PC-9 (cell line): ENCODE results near the gene CCT6A. TPM values are rescaled to one million over a fixed set of nuclear protein-coding genes. Genes with fewer than 3 reads are reported as not detected.

Source experiments
- BruUV-seq: library from RNA; stranded (reverse); fragments of 400-500 nt; replicated peaks from 2 replicates; lab custom pipeline; 2021; lab: Mats Ljungman, UMichigan
- CTCF ChIA-PET: fragments of 300-600 bp; sonication (Branson Sonifier 250); formaldehyde crosslinking; loops from one replicate; lab custom pipeline; 2022; ENCODE audit warnings: antibody characterized with exemption; lab: Charles Lee
- POLR2A ChIA-PET: fragments of 300-600 bp; sonication (Branson Sonifier 250); formaldehyde crosslinking; loops from one replicate; lab custom pipeline; 2022; ENCODE audit warnings: antibody characterized with exemption; ENCODE audit not compliant: unreplicated experiment; lab: Charles Lee
- DNase-seq, 2 experiments: peaks; one replicate each; pipeline versions ENCODE4 v3.0.0 to v3.0.0-alpha.2; 2015 to 2022; ENCODE audit warnings: mixed read lengths in 1 of 2
- H2AFZ ChIP-seq: fragments of 200-600 bp; sonication (generic); 2 replicates; pipeline ENCODE4 v1.8.1; 2017; ENCODE audit warnings: antibody characterized with exemption
- H3F3A ChIP-seq: fragments of 200-600 bp; sonication (generic); 2 replicates; pipeline ENCODE4 v1.8.1; 2017; ENCODE audit warnings: antibody characterized with exemption, mild to moderate bottlenecking, low read depth; ENCODE audit not compliant: insufficient read depth
- H3K27ac ChIP-seq: fragments of 200-600 bp; sonication (generic); 2 replicates; pipeline ENCODE4 v1.6.1; 2016; ENCODE audit warnings: mixed run types
- H3K27me3 ChIP-seq: fragments of 200-600 bp; sonication (generic); 2 replicates; pipeline ENCODE4 v1.6.1; 2016; ENCODE audit warnings: low read depth, mixed run types; ENCODE audit not compliant: insufficient read depth
- H3K36me3 ChIP-seq: fragments of 200-600 bp; sonication (generic); 2 replicates; pipeline ENCODE4 v1.6.1; 2016; ENCODE audit warnings: low read depth, mixed run types
- H3K4me1 ChIP-seq: fragments of 200-600 bp; sonication (generic); replicated peaks from 2 replicates; pipeline ENCODE4 v1.6.1; 2016; ENCODE audit warnings: mixed run types; ENCODE audit not compliant: insufficient read depth
- H3K4me2 ChIP-seq: fragments of 200-600 bp; sonication (generic); 2 replicates; pipeline ENCODE4 v1.6.1; 2017; ENCODE audit warnings: mixed run types
- H3K4me3 ChIP-seq: fragments of 200-600 bp; sonication (generic); 2 replicates; pipeline ENCODE4 v1.6.1; 2016; ENCODE audit warnings: mixed run types
- H3K79me2 ChIP-seq: fragments of 200-600 bp; sonication (generic); 2 replicates; pipeline ENCODE4 v1.6.1; 2017; ENCODE audit warnings: low read depth, mixed run types
- H3K9me2 ChIP-seq: fragments of 200-600 bp; sonication (generic); 2 replicates; pipeline ENCODE4 v1.8.1; 2017; ENCODE audit warnings: mild to moderate bottlenecking; ENCODE audit not compliant: insufficient read depth
- H3K9me3 ChIP-seq: fragments of 200-600 bp; sonication (generic); 2 replicates; pipeline ENCODE4 v1.8.1; 2016; ENCODE audit warnings: low read depth; ENCODE audit not compliant: insufficient read depth
- H4K20me1 ChIP-seq: fragments of 200-600 bp; sonication (generic); 2 replicates; pipeline ENCODE4 v1.8.1; 2017; ENCODE audit not compliant: insufficient read depth
- EZH2 ChIP-seq: fragments of 200-600 bp; sonication (generic); IDR thresholded peaks from 2 replicates; pipeline ENCODE4 v1.8.0; 2017; ENCODE audit warnings: antibody characterized with exemption, low read depth
- intact Hi-C: fragments of 100-400 bp; cut with micrococcal nuclease; formaldehyde crosslinking; loops from one replicate; pipeline ENCODE4 v1.10.0; 2022; ENCODE audit not compliant: unreplicated experiment
- total RNA-seq: library from RNA; stranded (reverse); gene quantifications from 2 replicates; pipeline ENCODE4 v1.2.3, GENCODE V29; 2021
- TF ChIP-seq, protein P1 (sequence below): fragments of 200-600 bp; sonication (generic); conservative IDR thresholded peaks from 2 replicates; pipeline ENCODE4 v1.6.1; 2017; ENCODE audit warnings: mixed run types, antibody characterized with exemption, mild to moderate bottlenecking, moderate library complexity

Gene CCT6A
- total RNA-seq, 1 experiment from 2014 or later: 323 TPM

DNA sequence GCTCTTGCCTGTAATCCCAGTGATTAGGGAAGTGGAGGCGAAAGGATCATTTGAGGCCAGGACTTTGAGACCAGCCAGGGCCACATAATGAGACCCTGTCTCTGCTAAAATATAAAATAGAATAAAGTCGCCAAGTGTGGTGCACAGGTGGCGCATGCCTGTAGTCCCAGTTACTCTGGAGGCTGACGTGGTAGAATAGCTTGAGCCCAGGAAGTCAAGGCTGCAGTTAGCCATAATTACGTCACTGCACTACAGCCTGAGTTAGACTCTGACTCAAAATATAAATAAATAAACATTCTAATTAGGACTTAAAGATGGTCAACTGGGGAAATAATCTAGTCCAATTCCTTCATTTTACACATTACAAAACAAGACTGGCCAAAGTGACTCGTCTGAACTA, 53.9 kb downstream of the CCT6A start:
- peak overlapping the region; percentile 84 for H3K4me2 ChIP-seq
- H3K4me3 ChIP-seq: peak overlapping the region; percentile 74
- DNase-seq: peak; percentile 40 to 79
- ChIA-PET POLR2A (interaction anchor here (0.7 kb wide), 1 partner anchor 91 kb away, joined by 3 read pairs; no protein-coding TSS in a partner anchor), CTCF (interaction anchor here (0.7 kb wide), 1 partner anchor 551 kb away, joined by 8 read pairs; no protein-coding TSS in a partner anchor)
- TF ChIP-seq EZH2: no peak
- no peaks in the 10 kb centered on the region for H3K9me2 ChIP-seq
- H3F3A ChIP-seq: peaks cover 49% of the 10 kb centered on the region
- peaks cover 25% of the 10 kb centered on the region for H3K4me1 ChIP-seq
- H3K36me3 ChIP-seq: peaks cover 45% of the 10 kb centered on the region
- H3K79me2 ChIP-seq: peaks cover 46% of the 10 kb centered on the region
- BruUV-seq: no TSS peak
- H3K27me3 ChIP-seq: no peaks in the 10 kb centered on the region
- intact Hi-C loops: loop anchor here (5.0 kb wide), 1 partner anchor 43 kb away; the partner anchor contains the start of gene SUMF2
- peaks cover 50% of the 10 kb centered on the region for H4K20me1 ChIP-seq
- peak overlapping the region; percentile 73 for H3K27ac ChIP-seq
- peak overlapping the region; percentile 75 for H2AFZ ChIP-seq
- H3K9me3 ChIP-seq: no peaks in the 10 kb centered on the region

- POLR2A ChIA-PET: interaction anchor here (0.5 to 0.9 kb wide), 6 partner anchors 11 to 979 kb away, joined by 3 to 17 read pairs (median 6); partner anchors contain the start of gene PSPH
- BruUV-seq: TSS peak; percentile 93
These were observed 54.8 kb downstream of the CCT6A start, which contains the start of gene CHCHD2 for GRCh38 chr7:56106108-56107073. TSS of gene CHCHD2 (minus strand) at chr7:56106476. CDS start at chr7:56106413, 63 bp downstream.

GRCh38 chr7:56107954-56108258, 56.3 kb downstream of the CCT6A start:
- H3K79me2 ChIP-seq: peaks cover 34% of the 10 kb centered on the region
- BruUV-seq: no TSS peak
- no peaks in the 10 kb centered on the region for H3K27me3 ChIP-seq
- ChIA-PET POLR2A (no interaction called here), CTCF (no interaction called here)
- no peak overlapping the region for H3K4me3 ChIP-seq
- no peak overlapping the region for H3K27ac ChIP-seq
- DNase-seq: no peak
- H3K9me2 ChIP-seq: no peaks in the 10 kb centered on the region
- H3K4me2 ChIP-seq: no peak overlapping the region
- no peaks in the 10 kb centered on the region for H3K9me3 ChIP-seq
- H3K4me1 ChIP-seq: peaks cover 25% of the 10 kb centered on the region
- H4K20me1 ChIP-seq: peaks cover 26% of the 10 kb centered on the region
- TF ChIP-seq EZH2: no peak
- TF ChIP-seq, protein P1, sequence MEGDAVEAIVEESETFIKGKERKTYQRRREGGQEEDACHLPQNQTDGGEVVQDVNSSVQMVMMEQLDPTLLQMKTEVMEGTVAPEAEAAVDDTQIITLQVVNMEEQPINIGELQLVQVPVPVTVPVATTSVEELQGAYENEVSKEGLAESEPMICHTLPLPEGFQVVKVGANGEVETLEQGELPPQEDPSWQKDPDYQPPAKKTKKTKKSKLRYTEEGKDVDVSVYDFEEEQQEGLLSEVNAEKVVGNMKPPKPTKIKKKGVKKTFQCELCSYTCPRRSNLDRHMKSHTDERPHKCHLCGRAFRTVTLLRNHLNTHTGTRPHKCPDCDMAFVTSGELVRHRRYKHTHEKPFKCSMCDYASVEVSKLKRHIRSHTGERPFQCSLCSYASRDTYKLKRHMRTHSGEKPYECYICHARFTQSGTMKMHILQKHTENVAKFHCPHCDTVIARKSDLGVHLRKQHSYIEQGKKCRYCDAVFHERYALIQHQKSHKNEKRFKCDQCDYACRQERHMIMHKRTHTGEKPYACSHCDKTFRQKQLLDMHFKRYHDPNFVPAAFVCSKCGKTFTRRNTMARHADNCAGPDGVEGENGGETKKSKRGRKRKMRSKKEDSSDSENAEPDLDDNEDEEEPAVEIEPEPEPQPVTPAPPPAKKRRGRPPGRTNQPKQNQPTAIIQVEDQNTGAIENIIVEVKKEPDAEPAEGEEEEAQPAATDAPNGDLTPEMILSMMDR: no peak
- H2AFZ ChIP-seq: no peak overlapping the region
- H3K36me3 ChIP-seq: peaks cover 21% of the 10 kb centered on the region
- intact Hi-C loops: loop anchor here (5.0 kb wide), 1 partner anchor 46 kb away; the partner anchor contains the start of gene SUMF2
- peaks cover 25% of the 10 kb centered on the region for H3F3A ChIP-seq

More at GRCh38 chr7:56106108-56107073, 54.8 kb downstream of the CCT6A start, which contains the start of gene CHCHD2:
- DNase-seq: peak; percentile 99 to 100
- Histone ChIP-seq H3K79me2 (peaks cover 46% of the 10 kb centered on the region), H3F3A (peaks cover 41% of the 10 kb centered on the region), H4K20me1 (peaks cover 41% of the 10 kb centered on the region), H3K27me3 (no peaks in the 10 kb centered on the region), H3K9me3 (no peaks in the 10 kb centered on the region), H3K4me1 (peaks cover 25% of the 10 kb centered on the region), H3K27ac (peak within 1 kb of the TSS; percentile 73), H3K4me2 (peak within 1 kb of the TSS; percentile 84), H2AFZ (peak within 1 kb of the TSS; percentile 87), H3K4me3 (peak within 1 kb of the TSS; percentile 74), H3K9me2 (no peaks in the 10 kb centered on the region), H3K36me3 (peaks cover 37% of the 10 kb centered on the region)
- no peak for TF ChIP-seq EZH2
- TF ChIP-seq, protein P1: no peak
- intact Hi-C loops: loop anchor here (1.0 to 5.0 kb wide), 4 partner anchors 32 to 740 kb away; partner anchors contain the start of gene SUMF2
- CTCF ChIA-PET: interaction anchor here (0.6 kb wide), 1 partner anchor 42 kb away, joined by 8 read pairs; no protein-coding TSS in a partner anchor
